ENCODE results near the gene OR6K3.
"Not testable (repeated sequence)": the region's sequence is repeated elsewhere in the genome, so short reads cannot be mapped to it uniquely, and the experiment has no call there.

Gene OR6K3

DNA sequence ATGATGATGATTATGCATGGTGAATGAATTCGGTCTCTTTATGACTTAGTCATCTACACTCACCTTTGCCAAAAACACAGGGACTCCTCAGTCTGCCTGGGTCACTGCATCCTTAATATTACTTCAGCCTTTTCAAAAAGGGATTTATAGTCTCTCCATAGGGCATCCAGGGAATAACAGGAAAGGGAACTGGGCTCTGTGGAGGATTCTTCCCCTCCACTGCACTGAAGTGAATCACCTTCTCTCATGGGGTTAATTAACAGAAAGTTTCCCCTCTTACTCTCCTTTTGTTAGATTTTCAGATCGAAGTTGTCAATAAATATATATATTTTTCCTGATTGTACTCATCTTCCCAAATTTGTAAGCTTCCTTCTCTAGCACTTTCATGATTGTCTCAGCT is at the start of gene OR6K3:
TSS of gene OR6K3 (minus strand) at position 101 of the 400 bp plus-strand sequence. CDS start 2,605 bp downstream, outside the sequence.
- no peak for DNase-seq

GRCh38 chr1:158754420-158754819 is 33.9 kb upstream of the OR6K3 start, which contains the start of gene OR6K6:
Gene OR6K6 (plus strand): TSS chr1:158754720. CDS start chr1:158754888, 168 bp downstream.
- no peak for DNase-seq

DNA sequence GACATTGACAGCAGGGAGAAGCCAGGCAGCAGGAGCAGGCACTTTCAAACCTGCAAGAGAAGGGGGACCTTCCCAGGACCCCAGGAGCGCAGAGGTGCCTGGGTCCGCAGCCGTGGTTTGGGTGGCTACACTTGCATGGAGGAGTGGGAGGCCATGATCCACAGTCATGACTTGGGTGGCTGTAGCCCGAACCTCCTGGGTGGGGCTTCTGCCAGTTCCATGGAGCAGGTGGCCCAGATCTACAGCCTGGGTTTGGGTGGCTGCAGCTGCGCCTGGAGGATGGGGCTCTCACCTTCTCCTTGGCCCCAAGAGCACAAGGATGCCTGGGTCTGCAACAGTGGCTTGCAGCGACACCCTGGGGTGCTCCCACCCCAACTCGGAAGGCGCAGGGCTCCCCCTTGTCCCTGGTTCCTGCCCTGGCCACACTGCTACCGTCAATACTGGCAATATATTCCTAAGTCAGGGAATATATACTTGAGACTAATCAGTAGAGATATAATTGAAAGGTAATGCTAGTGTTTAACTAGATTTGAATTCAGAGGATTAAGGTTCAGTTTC is 31.7 kb upstream of the OR6K3 start:
- no peak for DNase-seq

GRCh38 chr1:158735848-158736247 is 15.3 kb upstream of the OR6K3 start:
- DNase-seq, result no peak

DNA sequence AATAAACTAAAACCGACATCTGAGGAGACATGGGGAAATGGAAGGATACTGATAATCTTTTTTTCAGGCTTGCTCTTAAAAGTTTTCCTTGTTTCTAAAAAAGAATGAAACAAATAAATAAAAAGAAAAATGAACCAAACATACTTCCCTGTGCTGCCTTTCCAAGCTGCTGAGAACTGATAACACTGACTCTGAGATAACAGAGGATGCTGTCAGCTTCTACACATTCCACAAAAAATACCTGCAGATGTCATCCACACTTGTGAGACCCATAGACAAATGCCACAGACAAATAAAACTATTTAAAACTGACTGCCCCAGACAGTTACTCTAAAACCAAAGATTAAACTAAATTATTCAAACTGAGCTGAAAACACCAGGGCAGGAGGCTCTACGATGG is 12.0 kb upstream of the OR6K3 start:
- no peak for DNase-seq

DNA sequence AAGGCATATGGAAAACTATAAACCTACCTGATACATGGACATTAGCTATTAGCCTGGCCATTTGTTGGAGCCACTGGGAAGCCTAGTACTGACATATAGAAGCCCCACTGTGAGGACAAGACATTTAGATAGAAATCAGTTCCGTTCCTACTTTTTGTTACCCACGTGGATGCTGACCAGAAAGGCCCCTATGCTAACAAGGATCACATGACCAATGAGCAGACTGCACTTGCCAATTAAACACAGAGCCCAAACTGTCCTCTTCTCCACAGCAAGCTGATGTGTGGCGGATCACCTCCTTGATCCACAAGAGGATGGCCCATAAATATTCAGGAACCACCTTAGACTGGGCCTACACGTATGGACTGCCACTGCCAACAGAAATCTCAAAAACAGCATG is 11.2 kb upstream of the OR6K3 start:
- DNase-seq, result no peak

DNA sequence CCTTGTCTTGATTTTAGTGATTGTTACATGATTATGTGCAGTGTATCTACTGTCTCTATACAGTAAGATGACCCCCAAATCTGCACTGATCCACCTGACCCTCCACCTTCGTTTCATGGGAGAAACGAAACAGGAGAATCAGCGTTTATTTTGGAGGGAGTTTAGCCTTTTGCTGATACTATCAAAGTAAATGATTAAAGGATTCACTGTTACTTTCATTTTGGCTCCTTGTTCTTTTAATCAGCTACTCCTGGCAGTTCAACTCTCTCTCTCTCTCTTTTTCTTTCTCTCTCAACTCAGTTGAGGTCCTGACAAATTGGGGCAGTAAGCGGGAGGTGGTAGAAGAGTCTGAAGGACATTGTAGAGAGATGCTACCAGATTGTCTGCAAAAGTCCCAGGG is 9.9 kb upstream of the OR6K3 start:
- DNase-seq, result no peak

DNA sequence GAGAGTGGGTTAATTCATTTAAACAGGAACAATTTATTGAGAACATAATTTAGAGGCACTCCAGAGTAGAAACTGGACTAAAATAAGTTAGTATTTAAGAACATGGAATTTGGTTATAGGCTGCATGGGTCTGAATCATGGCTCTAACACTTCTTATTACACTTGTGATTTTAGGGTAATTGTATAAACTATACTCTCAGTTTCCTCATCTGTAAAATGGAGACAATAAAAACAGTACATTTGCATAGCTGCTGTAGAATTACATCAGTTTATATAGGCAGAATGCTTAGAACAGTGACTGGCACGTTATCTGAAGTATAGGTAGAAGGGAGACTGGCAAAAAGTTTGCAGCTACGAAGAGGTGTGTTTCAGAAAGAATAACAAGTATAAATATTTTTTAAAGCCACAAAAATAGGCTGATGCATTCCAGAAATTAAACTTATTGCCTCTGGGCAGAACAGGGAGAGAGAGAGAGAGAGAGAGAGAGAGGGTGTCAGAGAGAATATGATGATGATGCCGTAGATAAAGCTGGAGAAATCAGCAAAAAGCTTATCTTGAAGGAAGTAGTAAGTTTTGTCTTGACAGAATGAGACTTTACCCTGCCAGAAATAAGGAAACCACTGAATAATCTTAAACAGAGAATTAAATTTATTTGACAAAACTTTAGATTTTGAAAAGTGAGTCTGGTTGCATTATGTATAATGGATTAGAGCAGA is 8.1 kb upstream of the OR6K3 start:
- no peak for DNase-seq

- no peak for DNase-seq
These were observed 3.9 kb upstream of the OR6K3 start for GRCh38 chr1:158724442-158724841.

- no peak for DNase-seq
These were observed 856 bp downstream of the OR6K3 start for GRCh38 chr1:158719664-158720063.

DNA sequence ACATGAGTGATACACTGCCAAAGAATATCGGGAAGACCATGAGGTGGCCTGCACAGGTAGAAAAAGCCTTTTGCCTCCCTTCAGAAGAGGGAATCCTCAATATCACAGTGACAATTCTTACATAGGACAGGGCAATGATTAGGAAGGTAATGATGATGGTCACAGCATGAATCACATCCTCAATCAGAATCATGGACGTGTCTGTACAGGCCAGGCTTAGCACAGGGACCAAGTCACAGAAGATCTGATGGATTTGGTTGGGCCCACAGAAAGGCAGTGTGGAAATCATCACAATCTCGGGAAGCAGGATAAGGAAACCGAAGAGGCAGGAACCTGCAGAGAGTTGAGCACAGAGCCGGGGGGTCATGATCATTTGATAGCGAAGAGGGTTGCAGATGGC is 3.2 kb downstream of the OR6K3 start:
- no peak for DNase-seq

DNA sequence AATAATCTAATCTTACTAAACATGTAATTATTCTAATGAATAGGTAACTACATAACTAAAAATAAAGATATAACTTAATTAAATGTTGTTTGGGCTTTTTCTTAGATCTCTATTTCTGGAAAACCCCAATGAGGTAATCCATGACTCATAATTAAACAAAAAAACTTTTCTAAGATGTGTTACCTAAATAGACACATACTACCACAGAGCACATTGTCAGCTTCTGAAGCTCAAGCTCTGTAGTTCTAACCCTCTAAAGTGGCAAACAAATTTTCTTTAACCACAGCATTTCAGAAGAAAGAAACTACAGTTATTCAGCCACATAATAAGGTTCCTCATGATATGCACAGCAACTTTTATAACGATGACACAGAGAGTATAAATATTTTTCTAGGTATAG is 4.2 kb downstream of the OR6K3 start:
- no peak for DNase-seq

- no peak for DNase-seq
These were observed 5.8 kb downstream of the OR6K3 start for GRCh38 chr1:158714754-158715153.

DNA sequence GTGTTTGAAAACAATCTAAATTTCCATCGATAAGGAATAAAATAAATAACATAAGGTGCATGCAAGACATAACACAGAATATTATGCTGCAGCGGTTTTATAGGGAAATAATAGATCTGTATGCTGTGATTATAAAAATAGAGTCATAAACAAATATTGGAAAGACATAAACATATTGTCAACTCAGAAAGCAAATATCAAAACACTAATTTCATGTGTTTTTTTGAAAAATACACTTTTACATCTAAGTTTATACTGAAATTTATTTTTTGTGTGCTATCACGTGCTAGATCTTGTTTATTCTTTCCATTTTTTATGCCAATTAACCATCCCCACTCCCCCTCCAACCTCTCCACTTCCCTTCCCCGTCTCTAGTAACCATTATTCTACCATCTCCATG is 9.4 kb downstream of the OR6K3 start:
- DNase-seq, result no peak

- DNase-seq, result peak in 1 of 51 donors; percentile 1
These were observed 14.4 kb downstream of the OR6K3 start for GRCh38 chr1:158706096-158706495.

GRCh38 chr1:158700552-158700951 is 20.0 kb downstream of the OR6K3 start, which contains the start of gene OR6K2:
Gene OR6K2 (minus strand): TSS chr1:158700652. CDS start chr1:158700652, 0 bp downstream.
- DNase-seq, result no peak

DNA sequence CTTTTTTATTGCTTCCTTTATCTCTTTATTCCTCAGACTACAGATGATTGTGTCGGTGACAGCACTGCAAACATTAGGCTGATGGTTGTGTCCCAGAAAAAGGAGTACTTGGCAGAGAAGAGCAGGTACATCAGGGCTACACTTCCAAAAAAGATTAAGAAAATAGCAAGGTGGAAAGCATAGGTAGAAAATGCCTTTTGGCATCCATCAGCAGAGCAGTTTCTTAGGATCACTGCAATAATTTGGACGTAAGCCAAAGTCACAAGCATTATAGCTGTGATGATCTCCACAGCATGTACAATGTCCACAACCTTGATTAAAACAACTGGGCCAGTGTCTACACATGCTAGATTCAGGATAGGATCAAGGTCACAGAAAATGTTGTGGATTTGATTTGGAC is 25.9 kb downstream of the OR6K3 start:
- no peak for DNase-seq

- no peak for DNase-seq
These were observed 28.2 kb downstream of the OR6K3 start for GRCh38 chr1:158692356-158692755.

GRCh38 chr1:158691907-158692306 is 28.6 kb downstream of the OR6K3 start:
- DNase-seq, result no peak

GRCh38 chr1:158691149-158691548 is 29.4 kb downstream of the OR6K3 start:
- DNase-seq, result not testable (repeated sequence)

DNA sequence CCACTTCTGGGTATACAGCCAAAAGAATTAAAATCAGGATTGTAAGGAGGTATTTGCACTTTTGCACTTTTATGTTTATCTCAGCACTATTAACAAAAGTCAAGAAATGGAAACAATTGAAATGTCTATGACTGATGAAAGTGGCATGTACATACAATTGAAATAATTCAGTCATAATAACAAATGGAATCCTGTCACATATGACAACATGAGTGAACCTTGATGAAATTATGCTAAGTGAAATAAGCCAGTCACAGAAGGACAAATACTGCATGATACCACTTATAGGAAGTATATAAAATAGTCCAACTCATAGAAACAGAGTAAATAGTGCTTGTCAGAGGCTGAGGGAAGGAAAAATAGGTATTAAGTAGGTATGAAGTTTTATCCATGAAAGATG is 30.6 kb downstream of the OR6K3 start:
- DNase-seq, result no peak

- no peak for DNase-seq
These were observed 31.4 kb downstream of the OR6K3 start for GRCh38 chr1:158689110-158689509.

- not testable (repeated sequence) for DNase-seq
These were observed 32.2 kb downstream of the OR6K3 start for GRCh38 chr1:158688343-158688742.

Data from hypothalamus (tissue), 51 donors.